ENCODE measurements around the gene TRAPPC1.
"Not testable (repeated sequence)": the region's sequence is repeated elsewhere in the genome, so short reads cannot be mapped to it uniquely, and the experiment has no call there.

TRAPPC1 gene

DNA sequence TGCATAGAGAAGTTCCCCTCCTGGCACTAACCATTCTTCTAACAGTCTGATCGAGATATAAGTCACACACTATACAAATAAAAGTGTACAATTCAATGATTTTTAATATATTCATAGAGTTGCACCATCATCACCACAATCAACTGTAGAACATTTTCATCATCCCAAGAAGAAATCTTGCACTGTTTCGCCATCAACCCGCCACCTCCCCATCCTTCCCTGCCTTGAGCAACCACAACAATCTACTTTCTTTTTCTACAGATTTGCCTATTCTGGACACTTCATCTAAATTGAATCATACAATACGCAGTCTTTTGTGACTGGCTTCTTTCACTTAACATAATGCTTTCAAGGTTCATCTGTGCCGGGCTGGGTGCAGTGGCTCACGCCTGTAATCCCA lies 37.7 kb upstream of the TRAPPC1 start:
- H3K4me3 ChIP-seq (ENCODE audit: control insufficient read depth, low read depth, low read length), result no peak overlapping the region
- TF ChIP-seq, protein P1, sequence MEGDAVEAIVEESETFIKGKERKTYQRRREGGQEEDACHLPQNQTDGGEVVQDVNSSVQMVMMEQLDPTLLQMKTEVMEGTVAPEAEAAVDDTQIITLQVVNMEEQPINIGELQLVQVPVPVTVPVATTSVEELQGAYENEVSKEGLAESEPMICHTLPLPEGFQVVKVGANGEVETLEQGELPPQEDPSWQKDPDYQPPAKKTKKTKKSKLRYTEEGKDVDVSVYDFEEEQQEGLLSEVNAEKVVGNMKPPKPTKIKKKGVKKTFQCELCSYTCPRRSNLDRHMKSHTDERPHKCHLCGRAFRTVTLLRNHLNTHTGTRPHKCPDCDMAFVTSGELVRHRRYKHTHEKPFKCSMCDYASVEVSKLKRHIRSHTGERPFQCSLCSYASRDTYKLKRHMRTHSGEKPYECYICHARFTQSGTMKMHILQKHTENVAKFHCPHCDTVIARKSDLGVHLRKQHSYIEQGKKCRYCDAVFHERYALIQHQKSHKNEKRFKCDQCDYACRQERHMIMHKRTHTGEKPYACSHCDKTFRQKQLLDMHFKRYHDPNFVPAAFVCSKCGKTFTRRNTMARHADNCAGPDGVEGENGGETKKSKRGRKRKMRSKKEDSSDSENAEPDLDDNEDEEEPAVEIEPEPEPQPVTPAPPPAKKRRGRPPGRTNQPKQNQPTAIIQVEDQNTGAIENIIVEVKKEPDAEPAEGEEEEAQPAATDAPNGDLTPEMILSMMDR (conservative IDR thresholded peaks at IDR 0.05; ENCODE audit: control insufficient read depth, insufficient read depth, low read depth, low read length), result no peak
- peak; percentile 45 for DNase-seq (ENCODE audit: low read depth)

DNA sequence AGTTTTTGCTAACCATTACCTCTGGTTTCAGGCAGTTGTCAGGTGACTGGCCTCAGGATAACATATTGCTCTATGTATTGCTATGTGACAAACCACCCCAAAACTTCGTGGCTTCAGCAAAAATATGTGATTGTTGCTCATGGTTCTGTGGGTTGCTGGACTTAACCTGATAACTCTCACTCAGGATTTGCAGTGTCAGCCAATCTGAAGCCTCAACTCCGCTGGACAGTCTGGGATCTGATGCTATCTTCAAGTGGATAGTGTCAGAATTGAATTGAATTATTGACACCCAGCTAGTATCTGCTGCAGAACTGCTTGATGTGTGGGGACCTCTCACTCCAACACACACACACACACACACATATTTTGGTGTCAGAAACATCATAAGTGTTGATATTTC lies 36.0 kb upstream of the TRAPPC1 start:
- TF ChIP-seq, protein P1 (conservative IDR thresholded peaks at IDR 0.05; ENCODE audit: control insufficient read depth, insufficient read depth, low read depth, low read length), result no peak
- no peak for DNase-seq (ENCODE audit: low read depth)
- no peak overlapping the region for H3K4me3 ChIP-seq (ENCODE audit: control insufficient read depth, low read depth, low read length)

DNA sequence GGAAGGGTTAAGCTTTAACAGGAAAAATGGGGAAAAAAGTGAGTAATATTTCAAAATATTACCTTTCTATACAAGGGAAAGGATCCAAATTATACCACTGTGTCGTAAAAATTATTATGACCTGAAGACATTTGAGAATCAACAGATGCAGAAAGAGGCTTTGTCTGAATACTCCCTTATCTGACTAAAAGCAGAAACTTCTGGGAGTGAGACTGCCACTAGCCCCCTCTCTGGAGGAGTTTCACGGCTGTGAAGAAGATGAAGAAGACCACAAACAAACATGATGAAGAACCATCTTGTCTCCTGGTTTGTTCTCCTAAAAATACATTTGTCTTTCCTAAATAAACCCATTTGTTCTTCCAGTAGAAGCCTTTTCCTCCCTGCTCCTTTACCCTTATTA lies 29.7 kb upstream of the TRAPPC1 start:
- TF ChIP-seq, protein P1 (conservative IDR thresholded peaks at IDR 0.05; ENCODE audit: control insufficient read depth, insufficient read depth, low read depth, low read length), result no peak
- H3K4me3 ChIP-seq (ENCODE audit: control insufficient read depth, low read depth, low read length), result no peak overlapping the region
- DNase-seq (ENCODE audit: low read depth), result no peak

DNA sequence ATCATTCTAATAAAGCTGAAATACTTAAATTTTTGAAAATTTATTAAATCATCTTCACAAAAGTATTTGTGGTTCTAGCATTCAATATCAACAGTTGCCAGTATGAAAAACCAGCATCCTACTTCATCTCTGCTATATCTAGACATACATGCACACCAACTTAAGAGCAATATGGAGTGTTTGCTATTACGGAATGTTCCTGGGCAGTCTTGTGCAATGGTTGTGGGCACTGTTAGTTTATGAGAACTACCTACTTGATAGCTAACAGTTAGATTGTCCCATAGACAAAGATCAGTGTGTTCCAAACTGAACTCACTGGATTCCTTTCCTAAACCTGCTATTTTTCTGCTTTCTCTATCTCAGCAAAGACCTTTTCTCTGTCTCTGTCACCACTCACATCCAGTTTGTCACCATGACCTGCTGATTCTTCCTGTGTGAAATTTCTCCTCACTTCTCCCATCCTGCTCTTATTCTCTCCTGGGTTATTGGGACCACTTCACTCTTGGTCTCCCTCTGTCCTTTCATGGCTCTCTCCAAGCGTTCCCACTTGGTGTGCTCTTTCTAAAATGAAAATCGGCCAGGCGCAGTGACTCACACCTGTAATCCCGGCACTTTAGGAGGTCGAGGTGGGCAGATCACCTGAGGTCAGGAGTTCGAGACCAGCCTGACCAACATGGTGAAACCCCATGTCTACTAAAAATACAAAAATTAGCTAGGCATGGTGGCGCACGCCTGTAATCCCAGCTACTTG lies 27.9 kb upstream of the TRAPPC1 start:
- peak; percentile 33 for DNase-seq (ENCODE audit: low read depth)
- TF ChIP-seq, protein P1 (conservative IDR thresholded peaks at IDR 0.05; ENCODE audit: control insufficient read depth, insufficient read depth, low read depth, low read length), result no peak
- H3K4me3 ChIP-seq (ENCODE audit: control insufficient read depth, low read depth, low read length), result no peak overlapping the region

DNA sequence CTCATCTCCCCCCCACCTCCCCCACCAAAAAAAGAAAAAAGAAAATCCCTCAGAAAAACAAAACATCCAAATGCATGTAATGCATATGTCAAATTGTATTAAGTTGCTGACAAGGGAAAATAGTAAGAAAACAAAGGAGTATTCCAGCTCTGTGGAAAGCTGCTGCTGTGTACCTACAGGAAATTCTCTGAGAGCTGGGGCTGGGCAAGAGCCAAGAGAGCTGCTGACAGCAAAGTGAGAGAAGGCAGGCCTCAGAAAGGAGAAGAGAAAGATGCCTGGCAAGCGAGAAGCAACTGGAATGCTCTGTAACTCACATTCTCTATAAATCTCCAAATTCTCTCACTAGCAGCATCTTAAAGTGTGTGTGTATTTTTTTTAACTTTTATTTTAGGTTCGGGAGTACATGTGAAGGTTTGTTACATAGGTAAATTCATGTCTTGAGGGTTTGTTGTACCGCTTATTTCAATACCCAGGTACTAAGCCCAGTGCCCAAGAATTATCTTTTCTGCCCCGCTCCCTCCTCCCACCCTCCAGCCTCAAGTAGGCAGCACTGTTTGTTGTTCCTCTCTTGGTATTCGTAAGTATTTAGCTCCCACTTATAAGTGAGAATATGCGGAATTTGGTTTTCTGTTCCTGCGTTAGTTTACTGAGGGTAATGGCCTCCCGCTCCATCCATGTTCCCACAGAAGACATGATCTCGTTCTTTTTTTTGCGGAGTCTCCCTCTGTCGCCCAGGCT lies 24.7 kb upstream of the TRAPPC1 start:
- DNase-seq (ENCODE audit: low read depth), result peak; percentile 45
- TF ChIP-seq, protein P1 (conservative IDR thresholded peaks at IDR 0.05; ENCODE audit: control insufficient read depth, insufficient read depth, low read depth, low read length), result no peak
- no peak overlapping the region for H3K4me3 ChIP-seq (ENCODE audit: control insufficient read depth, low read depth, low read length)

DNA sequence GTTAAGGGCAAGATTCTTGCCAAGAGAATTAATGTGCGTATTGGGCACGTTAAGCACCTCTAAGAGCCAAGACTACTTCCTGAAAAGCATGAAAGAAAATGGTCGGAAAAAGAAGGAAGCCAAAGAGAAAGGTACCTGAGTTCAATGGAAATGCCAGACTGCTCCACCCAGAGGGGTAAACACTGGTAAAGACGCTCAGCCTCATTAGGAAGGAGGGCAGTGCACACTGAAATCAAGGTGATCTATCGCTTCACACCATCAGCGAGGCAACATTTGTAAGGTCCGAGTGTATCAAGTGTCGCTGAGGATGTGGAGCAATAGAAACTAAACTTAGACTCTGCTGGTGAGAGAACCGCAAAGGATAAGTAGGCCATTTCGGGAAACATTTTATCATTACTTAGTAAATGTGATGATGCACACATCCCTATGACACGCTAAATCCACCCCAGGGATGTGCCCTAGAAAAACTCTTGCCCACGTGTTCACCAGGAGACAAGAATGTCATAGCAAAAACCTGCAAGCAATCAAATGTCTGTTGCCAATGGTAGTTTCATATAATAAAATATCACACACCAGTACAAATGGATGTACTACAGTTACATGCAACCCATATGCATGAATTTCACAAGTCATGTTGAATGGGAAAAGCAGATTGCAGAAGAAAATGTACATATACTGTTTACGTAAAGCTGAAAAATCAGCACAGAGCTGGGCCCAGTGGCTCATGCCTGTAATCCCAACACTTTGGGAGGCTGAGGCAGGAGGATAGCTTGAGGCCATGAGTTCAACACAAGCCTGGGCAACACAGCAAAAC lies 23.9 kb upstream of the TRAPPC1 start:
- DNase-seq (ENCODE audit: low read depth), result peak; percentile 54
- H3K4me3 ChIP-seq (ENCODE audit: control insufficient read depth, low read depth, low read length), result no peak overlapping the region
- TF ChIP-seq, protein P1 (conservative IDR thresholded peaks at IDR 0.05; ENCODE audit: control insufficient read depth, insufficient read depth, low read depth, low read length), result no peak

DNA sequence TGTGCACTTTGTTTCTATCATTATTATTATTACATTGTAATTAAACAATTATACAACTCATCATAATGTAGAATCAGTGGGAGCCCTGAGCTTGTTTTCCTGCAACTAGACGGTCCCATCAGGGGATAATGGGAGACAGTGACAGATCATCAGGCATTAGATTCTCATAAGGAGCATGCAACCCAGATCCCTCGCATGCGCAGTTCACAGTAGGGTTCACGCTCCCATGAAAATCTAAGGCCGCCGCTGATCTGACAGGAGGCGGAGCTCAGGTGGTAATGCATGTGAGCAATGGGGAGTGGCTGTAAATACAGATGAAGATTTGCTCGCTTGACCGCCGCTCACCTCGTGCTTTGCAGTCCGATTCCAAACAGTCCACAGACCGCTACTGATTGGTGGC lies 21.5 kb upstream of the TRAPPC1 start:
- not testable (repeated sequence) for DNase-seq (ENCODE audit: low read depth); H3K4me3 ChIP-seq (ENCODE audit: control insufficient read depth, low read depth, low read length)

Measured in fibroblast of mammary gland (primary cell).